Mesendoderm (in vitro differentiated cells): ENCODE data around the gene GNA12.

Experiments used
- DNase-seq: peaks from one replicate; pipeline ENCODE4 v3.0.0; 2013
- H2AK5ac ChIP-seq: 2 replicates; pipeline ENCODE4 v1.6.1; 2013; ENCODE audit warnings: low read length, inconsistent platforms
- H2BK120ac ChIP-seq: 2 replicates; pipeline ENCODE4 v1.6.1; 2013; ENCODE audit warnings: low read depth, mild to moderate bottlenecking, low read length, moderate library complexity, mixed read lengths
- H2BK15ac ChIP-seq: replicated peaks from 2 replicates; pipeline ENCODE4 v1.6.1; 2013; ENCODE audit warnings: low read depth, mild to moderate bottlenecking, moderate library complexity
- H2BK5ac ChIP-seq: 2 replicates; pipeline ENCODE4 v1.6.1; 2013; ENCODE audit warnings: low read length, inconsistent platforms
- H3K18ac ChIP-seq: 2 replicates; pipeline ENCODE4 v1.6.1; 2013; ENCODE audit warnings: mild to moderate bottlenecking, low read length, mixed read lengths
- H3K23ac ChIP-seq: one replicate; pipeline ENCODE4 v1.6.1; 2013; ENCODE audit warnings: low read length
- H3K27ac ChIP-seq: 2 replicates; pipeline ENCODE4 v1.5.1; 2013; ENCODE audit warnings: low read depth, mild to moderate bottlenecking, inconsistent platforms, low read length, moderate library complexity
- H3K27me3 ChIP-seq: 2 replicates; pipeline ENCODE4 v1.6.1; 2013; ENCODE audit warnings: low read length, control low read depth, mild to moderate bottlenecking, inconsistent platforms; ENCODE audit not compliant: insufficient read depth, poor library complexity
- H3K36me3 ChIP-seq: 2 replicates; pipeline ENCODE4 v1.6.1; 2013; ENCODE audit warnings: low read length, inconsistent platforms; ENCODE audit not compliant: control insufficient read depth, insufficient read depth
- H3K4ac ChIP-seq: one replicate; pipeline ENCODE4 v1.6.1; 2013; ENCODE audit warnings: low read depth, mild to moderate bottlenecking, low read length, moderate library complexity
- H3K4me1 ChIP-seq: 2 replicates; pipeline ENCODE4 v1.6.1; 2013; ENCODE audit warnings: low read depth, low read length, inconsistent platforms; ENCODE audit not compliant: control insufficient read depth
- H3K4me2 ChIP-seq: 2 replicates; pipeline ENCODE4 v1.6.1; 2013; ENCODE audit warnings: low read length
- H3K4me3 ChIP-seq: 2 replicates; pipeline ENCODE4 v1.5.1; 2013; ENCODE audit warnings: mild to moderate bottlenecking, low read length
- H3K56ac ChIP-seq: one replicate; pipeline ENCODE4 v1.6.1; 2013; ENCODE audit warnings: low read length
- H3K79me1 ChIP-seq: 2 replicates; pipeline ENCODE4 v1.6.1; 2013; ENCODE audit warnings: low read length, inconsistent platforms
- H3K79me2 ChIP-seq: 2 replicates; pipeline ENCODE4 v1.6.1; 2013; ENCODE audit warnings: mild to moderate bottlenecking, low read length; ENCODE audit not compliant: control insufficient read depth, insufficient read depth
- H3K9ac ChIP-seq: 2 replicates; pipeline ENCODE4 v1.6.1; 2013; ENCODE audit warnings: low read length, inconsistent platforms
- H4K5ac ChIP-seq: one replicate; pipeline ENCODE4 v1.6.1; 2013; ENCODE audit warnings: low read length
- H4K8ac ChIP-seq: one replicate; pipeline ENCODE4 v1.6.1; 2013; ENCODE audit warnings: low read depth, mild to moderate bottlenecking, control low read depth, low read length, moderate library complexity
- WGBS: extraction: QIAGEN DNeasy Blood & Tissue Kit; methylation state at CpG from one replicate; pipeline ENCODE4 v1.1.7; 2013; ENCODE audit warnings: low lambda C conversion rate, missing lambda C conversion rate; ENCODE audit not compliant: insufficient coverage; ENCODE audit errors: extremely low coverage; 5-methylcytosine and 5-hydroxymethylcytosine counted together

GNA12 gene

GRCh38 chr7:2834748-2835441 is 9.2 kb downstream of the GNA12 start:
- Histone ChIP-seq H3K36me3 (peaks cover 1% of the 10 kb centered on the region), H3K79me1 (peaks cover 38% of the 10 kb centered on the region)
- no CpG with 5 or more reads among the region's 17 CpGs for WGBS

GRCh38 chr7:2833083-2833910 is 10.8 kb downstream of the GNA12 start:
- no peak overlapping the region for H3K56ac ChIP-seq

More at GRCh38 chr7:2834748-2835441, 9.2 kb downstream of the GNA12 start:
- no peak overlapping the region for H3K27ac ChIP-seq
- H2AK5ac ChIP-seq, result no peak overlapping the region
- no peak overlapping the region for H3K18ac ChIP-seq
- no peak overlapping the region for H3K9ac ChIP-seq
- H2BK15ac ChIP-seq, result no peak overlapping the region
- no peak overlapping the region for H3K4me2 ChIP-seq
- no peak overlapping the region for H3K56ac ChIP-seq
- peaks cover 79% of the 10 kb centered on the region for H3K79me2 ChIP-seq
- peak overlapping the region; percentile 54 for H3K23ac ChIP-seq
- H3K27me3 ChIP-seq, result no peaks in the 10 kb centered on the region
- H2BK5ac ChIP-seq, result no peak overlapping the region
- H3K4me1 ChIP-seq, result peaks cover 3% of the 10 kb centered on the region
- no peak overlapping the region for H2BK120ac ChIP-seq
- H3K4ac ChIP-seq, result no peak overlapping the region
- DNase-seq, result no peak
- H4K8ac ChIP-seq, result no peak overlapping the region
- no peak overlapping the region for H3K4me3 ChIP-seq
- no peak overlapping the region for H4K5ac ChIP-seq

GRCh38 chr7:2832461-2832860 is 11.6 kb downstream of the GNA12 start:
- Histone ChIP-seq H4K5ac (no peak overlapping the region), H3K79me2 (peaks cover 76% of the 10 kb centered on the region), H3K4me1 (peaks cover 3% of the 10 kb centered on the region), H2AK5ac (no peak overlapping the region), H3K9ac (no peak overlapping the region), H3K18ac (no peak overlapping the region), H3K36me3 (peaks cover 1% of the 10 kb centered on the region), H2BK5ac (no peak overlapping the region), H3K4me2 (no peak overlapping the region), H3K27me3 (no peaks in the 10 kb centered on the region), H3K79me1 (peaks cover 46% of the 10 kb centered on the region), H2BK15ac (no peak overlapping the region), H3K4ac (no peak overlapping the region), H2BK120ac (no peak overlapping the region), H3K4me3 (no peak overlapping the region), H3K27ac (no peak overlapping the region), H4K8ac (no peak overlapping the region), H3K56ac (no peak overlapping the region), H3K23ac (peak overlapping the region; percentile 24)
- WGBS, result no CpG with 5 or more reads among the region's 12 CpGs
- DNase-seq, result no peak

More at GRCh38 chr7:2833083-2833910, 10.8 kb downstream of the GNA12 start:
- Histone ChIP-seq H3K27ac (no peak overlapping the region), H4K8ac (no peak overlapping the region), H3K79me1 (peaks cover 45% of the 10 kb centered on the region), H3K4ac (no peak overlapping the region), H3K23ac (no peak overlapping the region), H3K79me2 (peaks cover 81% of the 10 kb centered on the region), H3K18ac (no peak overlapping the region), H4K5ac (no peak overlapping the region), H3K9ac (no peak overlapping the region), H3K4me1 (peaks cover 3% of the 10 kb centered on the region), H2BK5ac (no peak overlapping the region), H2BK15ac (no peak overlapping the region), H3K4me2 (no peak overlapping the region), H2AK5ac (no peak overlapping the region), H3K4me3 (no peak overlapping the region), H3K27me3 (no peaks in the 10 kb centered on the region), H3K36me3 (peaks cover 1% of the 10 kb centered on the region), H2BK120ac (no peak overlapping the region)
- no CpG with 5 or more reads among the region's 19 CpGs for WGBS
- no peak for DNase-seq

GRCh38 chr7:2830609-2831376 is 13.3 kb downstream of the GNA12 start:
- H3K4me3 ChIP-seq, result no peak overlapping the region
- H3K27me3 ChIP-seq, result no peaks in the 10 kb centered on the region
- no peak overlapping the region for H3K9ac ChIP-seq
- peaks cover 3% of the 10 kb centered on the region for H3K4me1 ChIP-seq
- H2AK5ac ChIP-seq, result no peak overlapping the region
- no peak overlapping the region for H3K4ac ChIP-seq
- no peak overlapping the region for H3K23ac ChIP-seq
- DNase-seq, result no peak
- no peak overlapping the region for H3K27ac ChIP-seq
- no peak overlapping the region for H3K56ac ChIP-seq
- no peak overlapping the region for H3K4me2 ChIP-seq
- no peak overlapping the region for H2BK15ac ChIP-seq
- no peak overlapping the region for H2BK120ac ChIP-seq
- no peak overlapping the region for H4K8ac ChIP-seq
- H2BK5ac ChIP-seq, result no peak overlapping the region
- peaks cover 46% of the 10 kb centered on the region for H3K79me1 ChIP-seq
- H4K5ac ChIP-seq, result no peak overlapping the region
- peaks cover 75% of the 10 kb centered on the region for H3K79me2 ChIP-seq
- no peak overlapping the region for H3K18ac ChIP-seq
- no CpG with 5 or more reads among the region's 8 CpGs for WGBS
- peaks cover 1% of the 10 kb centered on the region for H3K36me3 ChIP-seq

- Histone ChIP-seq H2AK5ac (no peak overlapping the region), H3K4me3 (no peak overlapping the region), H3K56ac (no peak overlapping the region), H4K8ac (no peak overlapping the region), H3K79me2 (peaks cover 74% of the 10 kb centered on the region), H3K27ac (no peak overlapping the region), H3K4ac (no peak overlapping the region), H3K79me1 (peaks cover 36% of the 10 kb centered on the region), H3K4me1 (peaks cover 13% of the 10 kb centered on the region), H3K23ac (no peak overlapping the region), H3K27me3 (no peaks in the 10 kb centered on the region), H2BK15ac (no peak overlapping the region), H3K36me3 (no peaks in the 10 kb centered on the region), H4K5ac (no peak overlapping the region), H2BK5ac (no peak overlapping the region), H2BK120ac (no peak overlapping the region), H3K4me2 (no peak overlapping the region), H3K9ac (no peak overlapping the region), H3K18ac (no peak overlapping the region)
- WGBS, result no CpG with 5 or more reads among the region's 5 CpGs
- DNase-seq, result no peak
These were observed 15.1 kb downstream of the GNA12 start for GRCh38 chr7:2829040-2829439.
